Type B pancreatic cell (in vitro differentiated cells): ENCODE results near the gene PPP1R13B. TPM values are rescaled to one million over a fixed set of nuclear protein-coding genes. Genes with fewer than 3 reads are reported as not detected.

Experiments
- DNase-seq: peaks from one replicate; pipeline ENCODE4 v3.0.0; 2021; ENCODE audit warnings: mixed read lengths; ENCODE audit not compliant: unreplicated experiment; ENCODE audit errors: extremely low spot score
- H3K27ac Mint-ChIP-seq: 2 replicates; pipeline ENCODE4 v1.8.0; 2021; ENCODE audit warnings: mild to moderate bottlenecking, mixed read lengths
- H3K27me3 Mint-ChIP-seq: 2 replicates; pipeline ENCODE4 v1.8.0; 2021; ENCODE audit warnings: mixed read lengths
- H3K36me3 Mint-ChIP-seq: 2 replicates; pipeline ENCODE4 v1.8.0; 2021; ENCODE audit warnings: mixed read lengths
- H3K4me1 Mint-ChIP-seq: one replicate; pipeline ENCODE4 v1.8.0; 2021; ENCODE audit warnings: mixed read lengths; ENCODE audit not compliant: unreplicated experiment
- H3K4me3 Mint-ChIP-seq: 2 replicates; pipeline ENCODE4 v1.8.0; 2021; ENCODE audit warnings: mild to moderate bottlenecking, mixed read lengths
- H3K9me3 Mint-ChIP-seq: 2 replicates; pipeline ENCODE4 v1.8.0; 2021; ENCODE audit warnings: mixed read lengths
- CTCF ChIP-seq: fragments of 200-600 bp; sonication (generic); conservative IDR thresholded peaks from 2 replicates; pipeline ENCODE4 v1.5.0; 2021; ENCODE audit warnings: antibody characterized with exemption, mild to moderate bottlenecking
- total RNA-seq: library from RNA; stranded (reverse); gene quantifications from 2 replicates; pipeline ENCODE4 v1.2.1, GENCODE V29; 2021; ENCODE audit warnings: low replicate concordance

PPP1R13B gene
- total RNA-seq, 1 donor from 2014 or later, result 20.4 TPM

- Mint-ChIP-seq H3K9me3 (no peaks in the 10 kb centered on the region), H3K27me3 (no peaks in the 10 kb centered on the region), H3K4me3 (no peak overlapping the region), H3K36me3 (peaks cover 11% of the 10 kb centered on the region), H3K4me1 (peaks cover 24% of the 10 kb centered on the region), H3K27ac (peak overlapping the region; percentile 58)
- no peak for TF ChIP-seq CTCF
- peak; percentile 62 for DNase-seq
These were observed 115.2 kb downstream of the PPP1R13B start for GRCh38 chr14:103731916-103732867.

GRCh38 chr14:103731481-103731880 lies 115.9 kb downstream of the PPP1R13B start:
- no peak for DNase-seq
- TF ChIP-seq CTCF, result no peak
- peaks cover 7% of the 10 kb centered on the region for H3K36me3 Mint-ChIP-seq

GRCh38 chr14:103730490-103731035 lies 116.8 kb downstream of the PPP1R13B start:
- no peaks in the 10 kb centered on the region for H3K9me3 Mint-ChIP-seq
- DNase-seq, result no peak
- H3K4me1 Mint-ChIP-seq, result peaks cover 12% of the 10 kb centered on the region
- H3K36me3 Mint-ChIP-seq, result peaks cover 7% of the 10 kb centered on the region
- no peak for TF ChIP-seq CTCF
- no peak overlapping the region for H3K4me3 Mint-ChIP-seq
- H3K27ac Mint-ChIP-seq, result no peak overlapping the region
- H3K27me3 Mint-ChIP-seq, result no peaks in the 10 kb centered on the region

More at GRCh38 chr14:103731481-103731880, 115.9 kb downstream of the PPP1R13B start:
- H3K27ac Mint-ChIP-seq, result no peak overlapping the region
- no peaks in the 10 kb centered on the region for H3K27me3 Mint-ChIP-seq
- H3K9me3 Mint-ChIP-seq, result no peaks in the 10 kb centered on the region
- H3K4me3 Mint-ChIP-seq, result no peak overlapping the region
- H3K4me1 Mint-ChIP-seq, result peaks cover 18% of the 10 kb centered on the region

GRCh38 chr14:103729496-103730448 lies 117.6 kb downstream of the PPP1R13B start:
- no peaks in the 10 kb centered on the region for H3K9me3 Mint-ChIP-seq
- no peak for TF ChIP-seq CTCF
- no peak overlapping the region for H3K4me3 Mint-ChIP-seq
- no peak for DNase-seq
- peak overlapping the region; percentile 49 for H3K27ac Mint-ChIP-seq
- H3K4me1 Mint-ChIP-seq, result peaks cover 7% of the 10 kb centered on the region
- H3K27me3 Mint-ChIP-seq, result no peaks in the 10 kb centered on the region
- peaks cover 7% of the 10 kb centered on the region for H3K36me3 Mint-ChIP-seq

GRCh38 chr14:103728721-103729120 lies 118.7 kb downstream of the PPP1R13B start:
- H3K36me3 Mint-ChIP-seq, result peaks cover 7% of the 10 kb centered on the region
- H3K4me3 Mint-ChIP-seq, result no peak overlapping the region
- H3K9me3 Mint-ChIP-seq, result no peaks in the 10 kb centered on the region
- TF ChIP-seq CTCF, result no peak
- H3K4me1 Mint-ChIP-seq, result peaks cover 7% of the 10 kb centered on the region
- H3K27ac Mint-ChIP-seq, result peak overlapping the region; percentile 49
- DNase-seq, result no peak
- no peaks in the 10 kb centered on the region for H3K27me3 Mint-ChIP-seq
